CD4-positive, CD25-positive, alpha-beta regulatory T cell (primary cell): ENCODE measurements around the gene FOXL1. TPM values are rescaled to one million over a fixed set of nuclear protein-coding genes. Genes with fewer than 3 reads are reported as not detected.
A peak's percentile ranks its signal among the peaks of the same experiment; 100 is the strongest.

Experiments used
- ATAC-seq, 2 donors: fragments of 150-1000 bp; cut with Tn5 transposase; one replicate each; pipeline ENCODE4 v1.10.0; 2021; ENCODE audit warnings: low read depth in 2 of 2, moderate number of reproducible peaks in 2 of 2, moderate library complexity in 1 of 2
- DNase-seq, 3 donors: peaks; one replicate each; pipeline versions ENCODE4 v3.0.0 to v3.0.0-alpha.2; 2012 to 2022; ENCODE audit warnings: mixed read lengths in 1 of 3
- H3K27ac ChIP-seq: one replicate; pipeline ENCODE4 v1.7.0; 2013; ENCODE audit warnings: mild to moderate bottlenecking, low read length; ENCODE audit not compliant: insufficient read depth, poor library complexity, severe bottlenecking
- H3K27me3 ChIP-seq: one replicate; pipeline ENCODE4 v1.7.0; 2013; ENCODE audit warnings: low read length; ENCODE audit not compliant: control insufficient read depth, insufficient read depth
- H3K36me3 ChIP-seq: one replicate; pipeline ENCODE4 v1.7.0; 2013; ENCODE audit warnings: mild to moderate bottlenecking, low read length, moderate library complexity; ENCODE audit not compliant: control insufficient read depth, insufficient read depth
- H3K4me1 ChIP-seq: 2 replicates; pipeline ENCODE4 v1.7.0; 2013; ENCODE audit warnings: mild to moderate bottlenecking, low read length; ENCODE audit not compliant: insufficient read depth, control insufficient read depth, poor library complexity, severe bottlenecking
- H3K4me3 ChIP-seq: one replicate; pipeline ENCODE4 v1.7.0; 2013; ENCODE audit warnings: low read depth, mild to moderate bottlenecking, low read length, moderate library complexity
- H3K9me3 ChIP-seq, 2 experiments: 1 replicate in 1 of 2; 2 replicates in 1 of 2; pipeline ENCODE4 v1.7.0; 2013; ENCODE audit warnings: low read length in 2 of 2, mild to moderate bottlenecking in 1 of 2, moderate library complexity in 1 of 2; ENCODE audit not compliant: control insufficient read depth in 2 of 2
- H3K27ac Mint-ChIP-seq, 3 donors: one replicate each; pipeline ENCODE4 v1.8.0; 2020 to 2022; ENCODE audit warnings: mild to moderate bottlenecking in 3 of 3, mixed read lengths in 3 of 3, moderate library complexity in 2 of 3
- H3K27me3 Mint-ChIP-seq: one replicate; pipeline ENCODE4 v1.8.0; 2022; ENCODE audit warnings: mild to moderate bottlenecking, mixed read lengths
- H3K36me3 Mint-ChIP-seq: one replicate; pipeline ENCODE4 v1.8.0; 2020; ENCODE audit warnings: mixed read lengths
- H3K4me1 Mint-ChIP-seq, 4 donors: one replicate each; pipeline ENCODE4 v1.8.0; 2020 to 2022; ENCODE audit warnings: mixed read lengths in 4 of 4, mild to moderate bottlenecking in 1 of 4
- H3K4me3 Mint-ChIP-seq, 4 donors: one replicate each; pipeline ENCODE4 v1.8.0; 2020 to 2022; ENCODE audit warnings: mild to moderate bottlenecking in 4 of 4, mixed read lengths in 4 of 4, moderate library complexity in 3 of 4
- H3K9me3 Mint-ChIP-seq, 7 donors: one replicate each; pipeline ENCODE4 v1.8.0; 2020 to 2022; ENCODE audit warnings: mixed read lengths in 7 of 7, mild to moderate bottlenecking in 3 of 7, moderate library complexity in 2 of 7
- polyA plus RNA-seq, 4 donors: library from polyadenylated mRNA; unstranded; fragments of 300-500 nt; fragmentation: Illumina TruSeq; gene quantifications; one replicate each; pipeline ENCODE4 v1.2.3, GENCODE V29; 2021
- total RNA-seq: library from RNA; stranded (reverse); gene quantifications from one replicate; pipeline ENCODE4 v1.2.3, GENCODE V29; 2022

Gene FOXL1
- total and polyA plus RNA-seq, 5 donors from 2014 or later, result not detected

GRCh38 chr16:86558355-86559193 is 19.8 kb upstream of the FOXL1 start:
- Histone ChIP-seq H3K4me3 (no peak overlapping the region), H3K27me3 (peaks cover 5% of the 10 kb centered on the region), H3K9me3 (no peaks in the 10 kb centered on the region), H3K27ac (no peak overlapping the region), H3K4me1 (peaks cover 16% of the 10 kb centered on the region), H3K36me3 (no peaks in the 10 kb centered on the region)
- DNase-seq, result no peak
- Mint-ChIP-seq H3K9me3 (peaks cover 0 to 4% (median 0%) of the 10 kb centered on the region in 7 donors), H3K4me1 (peaks cover 7 to 23% (median 16%) of the 10 kb centered on the region in 4 donors), H3K27ac (no peak overlapping the region), H3K4me3 (peak overlapping the region in 1 of 4 donors; percentile 7), H3K36me3 (peaks cover 7% of the 10 kb centered on the region), H3K27me3 (peaks cover 47% of the 10 kb centered on the region)
- ATAC-seq, result no peak

- Mint-ChIP-seq H3K4me1 (peaks cover 5 to 23% (median 13%) of the 10 kb centered on the region in 4 donors), H3K36me3 (peaks cover 3% of the 10 kb centered on the region), H3K27me3 (peaks cover 59% of the 10 kb centered on the region), H3K27ac (no peak overlapping the region), H3K9me3 (peaks cover 0 to 4% (median 0%) of the 10 kb centered on the region in 7 donors), H3K4me3 (no peak overlapping the region)
- Histone ChIP-seq H3K4me3 (no peak overlapping the region), H3K27ac (no peak overlapping the region), H3K4me1 (peaks cover 15% of the 10 kb centered on the region), H3K36me3 (no peaks in the 10 kb centered on the region), H3K27me3 (peaks cover 13% of the 10 kb centered on the region), H3K9me3 (no peaks in the 10 kb centered on the region)
- DNase-seq (no peak), ATAC-seq (no peak)
These were observed 18.5 kb upstream of the FOXL1 start for GRCh38 chr16:86559802-86560305.

- no peak for DNase-seq
- H3K36me3 ChIP-seq, result no peaks in the 10 kb centered on the region
- Mint-ChIP-seq H3K9me3 (peaks cover 0 to 4% (median 0%) of the 10 kb centered on the region in 7 donors), H3K4me1 (peaks cover 5 to 24% (median 13%) of the 10 kb centered on the region in 4 donors), H3K27me3 (peaks cover 71% of the 10 kb centered on the region), H3K27ac (no peak overlapping the region), H3K36me3 (no peaks in the 10 kb centered on the region), H3K4me3 (no peak overlapping the region)
- peaks cover 15% of the 10 kb centered on the region for H3K4me1 ChIP-seq
- no peak for ATAC-seq
- peaks cover 25% of the 10 kb centered on the region for H3K27me3 ChIP-seq
- H3K4me3 ChIP-seq, result no peak overlapping the region
- no peaks in the 10 kb centered on the region for H3K9me3 ChIP-seq
- no peak overlapping the region for H3K27ac ChIP-seq
These were observed 16.0 kb upstream of the FOXL1 start for GRCh38 chr16:86562356-86562755.

- H3K36me3 Mint-ChIP-seq, result no peaks in the 10 kb centered on the region
- H3K4me3 Mint-ChIP-seq, result peak overlapping the region; percentile 23 to 73 (median 62)
- peaks cover 5 to 27% (median 13%) of the 10 kb centered on the region in 4 donors for H3K4me1 Mint-ChIP-seq
- DNase-seq (peak; percentile 75 to 89 (median 82)), ATAC-seq (peak; percentile 95 to 97)
- Histone ChIP-seq H3K27ac (no peak overlapping the region), H3K4me3 (peak overlapping the region; percentile 33), H3K27me3 (peaks cover 25% of the 10 kb centered on the region), H3K9me3 (no peaks in the 10 kb centered on the region), H3K36me3 (no peaks in the 10 kb centered on the region), H3K4me1 (peaks cover 15% of the 10 kb centered on the region)
- no peak overlapping the region for H3K27ac Mint-ChIP-seq
- H3K9me3 Mint-ChIP-seq, result peaks cover 0 to 2% (median 0%) of the 10 kb centered on the region in 7 donors
- peaks cover 70% of the 10 kb centered on the region for H3K27me3 Mint-ChIP-seq
These were observed 14.6 kb upstream of the FOXL1 start for GRCh38 chr16:86563469-86564345.

- peak overlapping the region in 1 of 4 donors; percentile 35 for H3K4me3 Mint-ChIP-seq
- H3K9me3 ChIP-seq, result no peaks in the 10 kb centered on the region
- no peak overlapping the region for H3K27ac Mint-ChIP-seq
- H3K27ac ChIP-seq, result no peak overlapping the region
- peaks cover 5 to 29% (median 13%) of the 10 kb centered on the region in 4 donors for H3K4me1 Mint-ChIP-seq
- H3K27me3 ChIP-seq, result peaks cover 28% of the 10 kb centered on the region
- ATAC-seq (no peak), DNase-seq (no peak)
- H3K4me1 ChIP-seq, result peaks cover 15% of the 10 kb centered on the region
- H3K9me3 Mint-ChIP-seq, result peaks cover 0 to 2% (median 0%) of the 10 kb centered on the region in 7 donors
- no peak overlapping the region for H3K4me3 ChIP-seq
- peaks cover 73% of the 10 kb centered on the region for H3K27me3 Mint-ChIP-seq
- no peaks in the 10 kb centered on the region for H3K36me3 ChIP-seq
- no peaks in the 10 kb centered on the region for H3K36me3 Mint-ChIP-seq
These were observed 13.1 kb upstream of the FOXL1 start for GRCh38 chr16:86565181-86565631.

- H3K4me3 ChIP-seq, result no peak overlapping the region
- Mint-ChIP-seq H3K4me3 (peak overlapping the region in 3 of 4 donors; percentile 32 to 41 (median 35)), H3K4me1 (peaks cover 5 to 29% (median 13%) of the 10 kb centered on the region in 4 donors)
These were observed 12.5 kb upstream of the FOXL1 start for GRCh38 chr16:86565644-86566511.

More at GRCh38 chr16:86565644-86566511, 12.5 kb upstream of the FOXL1 start:
- Mint-ChIP-seq H3K9me3 (peaks cover 0 to 3% (median 0%) of the 10 kb centered on the region in 7 donors), H3K27me3 (peaks cover 76% of the 10 kb centered on the region), H3K27ac (no peak overlapping the region), H3K36me3 (no peaks in the 10 kb centered on the region)
- Histone ChIP-seq H3K27me3 (peaks cover 30% of the 10 kb centered on the region), H3K9me3 (no peaks in the 10 kb centered on the region), H3K36me3 (no peaks in the 10 kb centered on the region), H3K27ac (no peak overlapping the region), H3K4me1 (peaks cover 15% of the 10 kb centered on the region)
- DNase-seq, result no peak
- no peak for ATAC-seq
